Astrocyte (in vitro differentiated cells and primary cell): ENCODE results near the gene UBE4A. TPM values are rescaled to one million over a fixed set of nuclear protein-coding genes. Genes with fewer than 3 reads are reported as not detected.

Experiments used
- DNase-seq: peaks from one replicate; pipeline ENCODE4 v3.0.0-alpha.2; 2010; ENCODE audit warnings: low read depth
- FAIRE-seq: peaks from 2 replicates; lab custom pipeline; 2011; peaks lifted over from hg19 to GRCh38; lab: Jason Lieb, UNC
- H2AFZ ChIP-seq: 2 replicates; pipeline ENCODE4 v1.6.0; 2012; ENCODE audit warnings: low read depth, low read length, inconsistent platforms
- H3K27ac ChIP-seq: 2 replicates; pipeline ENCODE4 v1.5.1; 2011; ENCODE audit warnings: low read depth, low read length, inconsistent platforms
- H3K27me3 ChIP-seq: 2 replicates; pipeline ENCODE4 v1.6.0; 2011; ENCODE audit warnings: low read length, inconsistent platforms; ENCODE audit not compliant: insufficient read depth
- H3K36me3 ChIP-seq: 2 replicates; pipeline ENCODE4 v1.5.1; 2011; ENCODE audit warnings: low read length, inconsistent platforms; ENCODE audit not compliant: insufficient read depth
- H3K4me1 ChIP-seq: 2 replicates; pipeline ENCODE4 v1.5.1; 2011; ENCODE audit warnings: low read length, inconsistent platforms; ENCODE audit not compliant: insufficient read depth
- H3K4me2 ChIP-seq: 2 replicates; pipeline ENCODE4 v1.6.0; 2012; ENCODE audit warnings: low read length, inconsistent platforms
- H3K4me3 ChIP-seq: 2 replicates; pipeline ENCODE4 v1.5.1; 2011; ENCODE audit warnings: low read depth, mild to moderate bottlenecking, low read length, inconsistent platforms; ENCODE audit not compliant: insufficient read depth
- H3K79me2 ChIP-seq: 2 replicates; pipeline ENCODE4 v1.6.0; 2012; ENCODE audit warnings: mild to moderate bottlenecking, low read length, inconsistent platforms; ENCODE audit not compliant: insufficient read depth
- H3K9ac ChIP-seq: 2 replicates; pipeline ENCODE4 v1.6.0; 2012; ENCODE audit warnings: mild to moderate bottlenecking, low read length, inconsistent platforms
- H3K9me3 ChIP-seq: 2 replicates; pipeline ENCODE4 v1.5.1; 2012; ENCODE audit warnings: low read depth, mild to moderate bottlenecking, low read length, inconsistent platforms; ENCODE audit not compliant: insufficient read depth
- H4K20me1 ChIP-seq: 2 replicates; pipeline ENCODE4 v1.6.0; 2012; ENCODE audit warnings: low read length, inconsistent platforms; ENCODE audit not compliant: insufficient read depth
- H3K27ac Mint-ChIP-seq: one replicate; pipeline ENCODE4 v1.8.0; 2021; ENCODE audit warnings: mild to moderate bottlenecking, mixed read lengths; ENCODE audit not compliant: unreplicated experiment
- H3K27me3 Mint-ChIP-seq: one replicate; pipeline ENCODE4 v1.8.0; 2021; ENCODE audit warnings: low read depth, mixed read lengths; ENCODE audit not compliant: unreplicated experiment
- H3K36me3 Mint-ChIP-seq: one replicate; pipeline ENCODE4 v1.8.0; 2021; ENCODE audit warnings: low read depth, mixed read lengths; ENCODE audit not compliant: unreplicated experiment
- H3K4me1 Mint-ChIP-seq: one replicate; pipeline ENCODE4 v1.8.0; 2021; ENCODE audit warnings: low read depth, mixed read lengths; ENCODE audit not compliant: unreplicated experiment
- H3K4me3 Mint-ChIP-seq: one replicate; pipeline ENCODE4 v1.8.0; 2021; ENCODE audit warnings: mild to moderate bottlenecking, moderate library complexity, mixed read lengths; ENCODE audit not compliant: unreplicated experiment
- H3K9me3 Mint-ChIP-seq: one replicate; pipeline ENCODE4 v1.8.0; 2021; ENCODE audit warnings: mild to moderate bottlenecking, mixed read lengths; ENCODE audit not compliant: unreplicated experiment
- CTCF ChIP-seq: IDR thresholded peaks from 2 replicates; pipeline ENCODE4 v1.5.1; 2011; ENCODE audit warnings: low read depth, mild to moderate bottlenecking, inconsistent platforms, low read length, moderate library complexity; ENCODE audit not compliant: insufficient read depth
- EZH2 ChIP-seq: IDR thresholded peaks from 2 replicates; pipeline ENCODE4 v1.6.1; 2012; ENCODE audit warnings: mild to moderate bottlenecking, low read length, inconsistent platforms; ENCODE audit not compliant: insufficient read depth
- total RNA-seq: library from RNA; stranded (reverse); gene quantifications from 2 replicates; pipeline ENCODE4 v1.2.1, GENCODE V29; 2021

The UBE4A gene
- total RNA-seq, 1 donor from 2014 or later, result 38.8 TPM

GRCh38 chr11:118442301-118442700 lies 82.9 kb downstream of the UBE4A start:
- Histone ChIP-seq H3K79me2 (peaks cover 100% of the 10 kb centered on the region), H3K36me3 (no peaks in the 10 kb centered on the region), H3K4me3 (no peak overlapping the region), H3K4me2 (peak overlapping the region; percentile 5), H3K9me3 (no peaks in the 10 kb centered on the region), H3K27me3 (no peaks in the 10 kb centered on the region), H3K27ac (no peak overlapping the region), H3K4me1 (peaks cover 18% of the 10 kb centered on the region), H4K20me1 (peaks cover 100% of the 10 kb centered on the region), H3K9ac (no peak overlapping the region), H2AFZ (no peak overlapping the region)
- TF ChIP-seq CTCF (no peak), EZH2 (no peak)
- Mint-ChIP-seq H3K27ac (no peak overlapping the region), H3K36me3 (peaks cover 6% of the 10 kb centered on the region), H3K4me1 (peaks cover 43% of the 10 kb centered on the region), H3K27me3 (no peaks in the 10 kb centered on the region), H3K4me3 (no peak overlapping the region), H3K9me3 (no peaks in the 10 kb centered on the region)
- DNase-seq (no peak), FAIRE-seq (no peak)

GRCh38 chr11:118442908-118443589 lies 83.6 kb downstream of the UBE4A start:
- Histone ChIP-seq H3K4me2 (no peak overlapping the region), H2AFZ (no peak overlapping the region), H3K9ac (no peak overlapping the region), H3K36me3 (no peaks in the 10 kb centered on the region), H3K4me3 (no peak overlapping the region), H4K20me1 (peaks cover 100% of the 10 kb centered on the region), H3K9me3 (no peaks in the 10 kb centered on the region), H3K79me2 (peaks cover 100% of the 10 kb centered on the region), H3K27ac (no peak overlapping the region), H3K27me3 (no peaks in the 10 kb centered on the region), H3K4me1 (peaks cover 14% of the 10 kb centered on the region)
- no peaks in the 10 kb centered on the region for H3K9me3 Mint-ChIP-seq
- FAIRE-seq (no peak), DNase-seq (no peak)
- no peak overlapping the region for H3K27ac Mint-ChIP-seq
- no peak overlapping the region for H3K4me3 Mint-ChIP-seq
- no peaks in the 10 kb centered on the region for H3K27me3 Mint-ChIP-seq
- H3K36me3 Mint-ChIP-seq, result peaks cover 6% of the 10 kb centered on the region
- peaks cover 43% of the 10 kb centered on the region for H3K4me1 Mint-ChIP-seq
- TF ChIP-seq EZH2 (no peak), CTCF (no peak)

GRCh38 chr11:118443590-118444218 lies 84.3 kb downstream of the UBE4A start:
- no peaks in the 10 kb centered on the region for H3K9me3 Mint-ChIP-seq
- H3K9me3 ChIP-seq, result no peaks in the 10 kb centered on the region
- H4K20me1 ChIP-seq, result peaks cover 100% of the 10 kb centered on the region
- H3K27me3 Mint-ChIP-seq, result no peaks in the 10 kb centered on the region
- FAIRE-seq, result no peak
- H3K9ac ChIP-seq, result no peak overlapping the region
- no peaks in the 10 kb centered on the region for H3K36me3 ChIP-seq
- H2AFZ ChIP-seq, result no peak overlapping the region
- peaks cover 100% of the 10 kb centered on the region for H3K79me2 ChIP-seq
- no peak overlapping the region for H3K27ac ChIP-seq
- DNase-seq, result no peak
- H3K4me3 ChIP-seq, result no peak overlapping the region
- H3K27ac Mint-ChIP-seq, result no peak overlapping the region
- TF ChIP-seq CTCF (no peak), EZH2 (no peak)
- H3K4me2 ChIP-seq, result no peak overlapping the region
- H3K4me1 Mint-ChIP-seq, result peaks cover 47% of the 10 kb centered on the region
- H3K36me3 Mint-ChIP-seq, result peaks cover 6% of the 10 kb centered on the region
- H3K4me1 ChIP-seq, result peaks cover 11% of the 10 kb centered on the region
- H3K4me3 Mint-ChIP-seq, result no peak overlapping the region
- no peaks in the 10 kb centered on the region for H3K27me3 ChIP-seq
